H1 (cell line): ENCODE results near the gene ETNPPL.

Source experiments
- CTCF ChIP-seq, 3 experiments: IDR thresholded peaks; 1 replicate in 2 of 3; 2 replicates in 1 of 3; pipeline versions ENCODE4 v1.5.1 to v1.6.1; 2011; ENCODE audit warnings: low read length in 3 of 3, mild to moderate bottlenecking in 3 of 3, inconsistent platforms in 2 of 3, low read depth in 1 of 3, moderate library complexity in 1 of 3; ENCODE audit not compliant: insufficient read depth in 1 of 3; ENCODE audit errors: control extremely low read depth in 1 of 3
- EZH2 ChIP-seq: fragments of 200-600 bp; sonication (generic); IDR thresholded peaks from 2 replicates; pipeline ENCODE4 v1.7.1; 2012; ENCODE audit warnings: low read depth, mild to moderate bottlenecking, moderate library complexity, low read length, inconsistent platforms; ENCODE audit not compliant: severe bottlenecking
- POLR2A ChIP-seq, 2 experiments: IDR thresholded peaks; 1 replicate in 1 of 2; 2 replicates in 1 of 2; pipeline ENCODE4 v1.6.1; 2011; ENCODE audit warnings: low read depth in 2 of 2, low read length in 2 of 2, mild to moderate bottlenecking in 2 of 2; ENCODE audit errors: control extremely low read depth in 1 of 2
- RAD21 ChIP-seq, 2 experiments: IDR thresholded peaks in 1 of 2; conservative IDR thresholded peaks in 1 of 2; 2 replicates each; pipeline ENCODE4 v1.6.1; 2011; ENCODE audit warnings: low read depth in 2 of 2, low read length in 2 of 2, improper control_type of control experiment in 1 of 2, inconsistent platforms in 1 of 2, mild to moderate bottlenecking in 1 of 2, moderate library complexity in 1 of 2
- SIN3A ChIP-seq, 2 experiments: IDR thresholded peaks in 1 of 2; conservative IDR thresholded peaks in 1 of 2; 2 replicates each; pipeline ENCODE4 v1.6.1; 2011 to 2012; ENCODE audit warnings: low read length in 2 of 2, improper control_type of control experiment in 1 of 2, low read depth in 1 of 2, mild to moderate bottlenecking in 1 of 2

DNA sequence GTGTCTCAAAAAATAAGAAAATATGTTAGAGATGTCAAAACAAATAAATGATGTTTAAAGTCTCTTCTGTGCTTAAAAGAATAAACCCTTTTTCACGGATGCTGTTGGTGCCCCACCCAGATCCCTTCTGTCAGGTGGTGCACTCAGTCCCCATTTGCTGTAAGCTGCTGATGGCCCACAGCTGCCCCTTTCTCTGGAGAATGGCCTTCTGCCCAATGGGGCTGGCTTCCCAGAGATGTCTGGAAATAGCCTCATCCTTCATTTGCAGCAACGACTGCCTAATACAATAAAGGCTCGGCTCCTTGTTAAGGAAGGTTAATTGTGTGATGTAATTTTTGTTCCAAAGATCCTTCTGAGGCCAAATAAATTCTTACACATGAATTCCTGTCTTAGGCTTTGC, 31.8 kb downstream of the ETNPPL start:
- TF ChIP-seq CTCF (IDR thresholded peaks at IDR 0.05; ENCODE audit: control extremely low read depth in 1 of 3, insufficient read depth in 1 of 3, low read depth in 1 of 3, low read length in 3 of 3) = no peak
- no peak for TF ChIP-seq POLR2A (IDR thresholded peaks at IDR 0.05; ENCODE audit: control extremely low read depth in 1 of 2, low read depth in 2 of 2, low read length in 2 of 2)
- TF ChIP-seq SIN3A (conservative IDR thresholded peaks at IDR 0.05 in 1 of 2, IDR thresholded peaks at IDR 0.05 in 1 of 2; ENCODE audit: low read depth in 1 of 2, low read length in 2 of 2) = no peak
- TF ChIP-seq RAD21 (IDR thresholded peaks at IDR 0.05 in 1 of 2, conservative IDR thresholded peaks at IDR 0.05 in 1 of 2; ENCODE audit: low read depth in 2 of 2, low read length in 2 of 2) = no peak
- no peak for TF ChIP-seq EZH2
